ENCODE measurements around the gene PTPN1. TPM values are rescaled to one million over a fixed set of nuclear protein-coding genes. Genes with fewer than 3 reads are reported as not detected.
A peak's percentile ranks its signal among the peaks of the same experiment; 100 is the strongest.

Gene PTPN1
- total and polyA plus RNA-seq, 10 of the 15 experiments (the other 5 are each of a cell fraction or from before 2014, with no cell fraction given): 15.9 to 74.7 (median 43.9) TPM

DNA sequence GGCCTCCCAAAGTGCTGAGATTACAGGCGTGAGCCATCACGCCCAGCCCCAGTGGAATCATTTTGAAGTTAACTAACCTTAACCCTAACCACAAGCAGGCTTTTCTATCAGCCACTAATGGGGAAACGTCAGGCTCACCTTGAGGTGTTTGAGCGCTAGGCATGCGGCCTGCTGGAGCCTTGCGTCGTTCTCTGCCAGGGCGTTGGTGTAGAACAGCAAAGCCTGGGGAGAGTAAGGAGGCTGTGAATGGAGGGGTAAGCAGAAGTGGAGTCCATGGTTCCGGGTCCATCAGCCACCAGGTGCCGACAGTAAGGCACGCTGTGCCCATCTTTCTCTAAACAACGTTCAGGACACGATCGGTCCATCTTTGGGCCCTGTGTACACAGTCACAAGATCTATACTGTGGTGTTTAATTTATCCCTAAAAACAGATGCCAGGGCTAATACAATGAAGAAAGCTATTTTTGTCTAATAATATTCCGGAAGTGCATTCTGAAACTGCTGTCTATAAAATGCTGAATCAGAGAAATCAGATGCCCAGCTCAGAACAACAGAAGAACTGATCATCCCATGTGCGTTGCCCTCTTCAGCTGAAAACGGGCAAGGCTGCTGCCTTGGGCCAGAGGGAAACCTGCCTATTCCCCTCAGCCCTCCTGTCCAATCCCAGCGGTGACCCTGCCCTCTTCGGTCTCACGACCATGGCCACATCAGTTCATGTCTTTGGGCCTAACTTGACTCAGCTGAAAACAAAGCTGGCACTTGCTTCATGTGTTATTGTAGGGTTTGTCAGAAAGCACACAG, 79.6 kb downstream of the PTPN1 start:
- ChIA-PET RAD21 (ENCODE audit: unreplicated experiment) (interaction anchor here (1.0 to 1.5 kb wide), 2 partner anchors 159 to 160 kb away, joined by 3 read pairs; no protein-coding TSS in a partner anchor), CTCF (interaction anchor here (0.6 to 5.8 kb wide), 8 partner anchors 8 to 125 kb away, joined by 3 to 36 read pairs (median 7); no protein-coding TSS in a partner anchor), POLR2A (interaction anchor here (0.7 kb wide), 1 partner anchor 87 kb away, joined by 4 read pairs; no protein-coding TSS in a partner anchor), SMC1A (ENCODE audit: uncharacterized antibody, unreplicated experiment) (no interaction called here)
- Histone ChIP-seq H4K20me1 (ENCODE audit: control insufficient read depth, insufficient read depth) (no peaks in the 10 kb centered on the region), H3K4me2 (ENCODE audit: control insufficient read depth, insufficient read depth) (no peak overlapping the region), H3K36me3 (ENCODE audit: control insufficient read depth in 2 of 2, insufficient read depth in 2 of 2, low read length in 1 of 2) (peaks cover 15 to 26% of the 10 kb centered on the region in 2 experiments), H3K9ac (ENCODE audit: control insufficient read depth, insufficient read depth, low read length) (no peak overlapping the region), H3K27ac (ENCODE audit: control insufficient read depth, insufficient read depth) (no peak overlapping the region), H3K4me3 (no peak overlapping the region), H3K27me3 (replicated peaks in 1 of 2; ENCODE audit: control insufficient read depth in 2 of 2, insufficient read depth in 2 of 2, low read length in 1 of 2) (no peaks in the 10 kb centered on the region), H3K79me2 (ENCODE audit: control insufficient read depth, insufficient read depth, low read length) (no peaks in the 10 kb centered on the region), H3K4me1 (ENCODE audit: control insufficient read depth, insufficient read depth, low read length) (no peaks in the 10 kb centered on the region), H3K9me3 (replicated peaks; ENCODE audit: control insufficient read depth, insufficient read depth, low read length) (no peaks in the 10 kb centered on the region), H2AFZ (ENCODE audit: control insufficient read depth, low read depth, low read length) (no peak overlapping the region)
- no peak for DNase-seq (ENCODE audit: low read depth, low spot score)
- BruUV-seq (replicated peaks): TSS peak; percentile 21
- 97% methylated on average over 20 of the region's 20 CpGs for WGBS (ENCODE audit: insufficient coverage, insufficient replicate concordance, low lambda C conversion rate, missing lambda C conversion rate)
- TF ChIP-seq SREBF1 (IDR thresholded peaks at IDR 0.05; ENCODE audit: low read length): no peak
- TF ChIP-seq POLR2AphosphoS2 (IDR thresholded peaks at IDR 0.05; ENCODE audit: low read depth, low read length): 0 out of 2 replicates have a peak, but pooled peaks have one; percentile 29
- in situ Hi-C loops (cut with MboI): no loop called here
- FAIRE-seq: no peak
- no peak for ATAC-seq
- intact Hi-C loops (cut with micrococcal nuclease; ENCODE audit: unreplicated experiment): no loop called here

DNA sequence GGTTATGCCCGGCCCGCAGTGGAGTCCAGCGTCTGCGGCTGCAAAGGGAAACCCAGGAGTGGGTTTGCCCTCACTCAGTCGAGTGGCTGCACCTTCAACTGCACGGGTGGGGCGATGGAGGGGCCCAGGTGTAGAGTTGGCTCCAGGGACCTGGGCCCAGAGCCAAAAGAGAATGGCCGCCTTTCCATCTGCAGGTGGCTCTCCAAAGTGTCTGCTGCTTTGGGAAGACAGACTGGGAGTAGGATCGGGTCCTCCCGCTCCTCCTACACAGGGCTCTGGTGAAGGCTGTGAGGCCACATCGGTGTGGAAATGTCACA, 80.1 kb downstream of the PTPN1 start:
- ChIA-PET CTCF (interaction anchor here (0.6 to 2.6 kb wide), 3 partner anchors 8 to 126 kb away, joined by 3 to 14 read pairs (median 9); no protein-coding TSS in a partner anchor), RAD21 (ENCODE audit: unreplicated experiment) (no interaction called here), POLR2A (no interaction called here), SMC1A (ENCODE audit: uncharacterized antibody, unreplicated experiment) (no interaction called here)
- ATAC-seq (no peak), FAIRE-seq (no peak), DNase-seq (ENCODE audit: low read depth, low spot score) (no peak)
- no peaks in the 10 kb centered on the region for H3K9me3 ChIP-seq (replicated peaks; ENCODE audit: control insufficient read depth, insufficient read depth, low read length)
- no peaks in the 10 kb centered on the region for H3K27me3 ChIP-seq (replicated peaks in 1 of 2; ENCODE audit: control insufficient read depth in 2 of 2, insufficient read depth in 2 of 2, low read length in 1 of 2)
- no peak for TF ChIP-seq NFYB (IDR thresholded peaks at IDR 0.05; ENCODE audit: insufficient read depth, low read depth, low read length)
- TF ChIP-seq HDAC2 (IDR thresholded peaks at IDR 0.05): no peak
- no peak for TF ChIP-seq ZNF622 (IDR thresholded peaks at IDR 0.05)
- TF ChIP-seq NFIC (IDR thresholded peaks at IDR 0.05; ENCODE audit: low read depth, low read length): no peak
- no peak for TF ChIP-seq HCFC1 (IDR thresholded peaks at IDR 0.05; ENCODE audit: low read length)
- TF ChIP-seq DPF2 (IDR thresholded peaks at IDR 0.05): no peak
- no peak for TF ChIP-seq EP300 (IDR thresholded peaks at IDR 0.05; ENCODE audit: borderline replicate concordance in 1 of 2, control insufficient read depth in 1 of 2, low read depth in 2 of 2, low read length in 2 of 2)
- no peak for TF ChIP-seq MXI1 (IDR thresholded peaks at IDR 0.05; ENCODE audit: low read depth, low read length)
- 0 out of 2 replicates have a peak, but pooled peaks have one; percentile 7 for TF ChIP-seq POLR2AphosphoS2 (IDR thresholded peaks at IDR 0.05; ENCODE audit: low read depth, low read length)
- TF ChIP-seq NR2F1 (conservative IDR thresholded peaks at IDR 0.05): no peak
- TF ChIP-seq MTA2 (IDR thresholded peaks at IDR 0.05; ENCODE audit: low read depth): no peak
- 0 out of 2 replicates have a peak, but pooled peaks have one; percentile 50 for TF ChIP-seq POLR2AphosphoS5 (IDR thresholded peaks at IDR 0.05; ENCODE audit: low read length)
- TF ChIP-seq TCF3 (IDR thresholded peaks at IDR 0.05; ENCODE audit: borderline replicate concordance, insufficient read depth, low read depth, low read length): no peak
- peaks cover 13 to 21% of the 10 kb centered on the region in 2 experiments for H3K36me3 ChIP-seq (ENCODE audit: control insufficient read depth in 2 of 2, insufficient read depth in 2 of 2, low read length in 1 of 2)
- no peak overlapping the region for H3K9ac ChIP-seq (ENCODE audit: control insufficient read depth, insufficient read depth, low read length)
- H3K4me3 ChIP-seq: no peak overlapping the region
- H3K79me2 ChIP-seq (ENCODE audit: control insufficient read depth, insufficient read depth, low read length): no peaks in the 10 kb centered on the region
- no peaks in the 10 kb centered on the region for H4K20me1 ChIP-seq (ENCODE audit: control insufficient read depth, insufficient read depth)
- intact Hi-C loops (cut with micrococcal nuclease; ENCODE audit: unreplicated experiment) (no loop called here), in situ Hi-C loops (cut with MboI) (no loop called here)
- 97% methylated on average over 11 of the region's 11 CpGs for WGBS (ENCODE audit: insufficient coverage, insufficient replicate concordance, low lambda C conversion rate, missing lambda C conversion rate)
- no TSS peak for BruUV-seq (replicated peaks)
- H3K4me1 ChIP-seq (ENCODE audit: control insufficient read depth, insufficient read depth, low read length): no peaks in the 10 kb centered on the region
- no peak overlapping the region for H2AFZ ChIP-seq (ENCODE audit: control insufficient read depth, low read depth, low read length)
- no peak overlapping the region for H3K27ac ChIP-seq (ENCODE audit: control insufficient read depth, insufficient read depth)
- H3K4me2 ChIP-seq (ENCODE audit: control insufficient read depth, insufficient read depth): no peak overlapping the region

Measured in GM12878 (cell line).